ENCODE measurements around the gene PDE4B.

PDE4B gene

GRCh38 chr1:66261364-66261763, 468.7 kb downstream of the PDE4B start:
- H3K27ac ChIP-seq, result no peak overlapping the region
- TF ChIP-seq, protein P1, sequence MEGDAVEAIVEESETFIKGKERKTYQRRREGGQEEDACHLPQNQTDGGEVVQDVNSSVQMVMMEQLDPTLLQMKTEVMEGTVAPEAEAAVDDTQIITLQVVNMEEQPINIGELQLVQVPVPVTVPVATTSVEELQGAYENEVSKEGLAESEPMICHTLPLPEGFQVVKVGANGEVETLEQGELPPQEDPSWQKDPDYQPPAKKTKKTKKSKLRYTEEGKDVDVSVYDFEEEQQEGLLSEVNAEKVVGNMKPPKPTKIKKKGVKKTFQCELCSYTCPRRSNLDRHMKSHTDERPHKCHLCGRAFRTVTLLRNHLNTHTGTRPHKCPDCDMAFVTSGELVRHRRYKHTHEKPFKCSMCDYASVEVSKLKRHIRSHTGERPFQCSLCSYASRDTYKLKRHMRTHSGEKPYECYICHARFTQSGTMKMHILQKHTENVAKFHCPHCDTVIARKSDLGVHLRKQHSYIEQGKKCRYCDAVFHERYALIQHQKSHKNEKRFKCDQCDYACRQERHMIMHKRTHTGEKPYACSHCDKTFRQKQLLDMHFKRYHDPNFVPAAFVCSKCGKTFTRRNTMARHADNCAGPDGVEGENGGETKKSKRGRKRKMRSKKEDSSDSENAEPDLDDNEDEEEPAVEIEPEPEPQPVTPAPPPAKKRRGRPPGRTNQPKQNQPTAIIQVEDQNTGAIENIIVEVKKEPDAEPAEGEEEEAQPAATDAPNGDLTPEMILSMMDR (conservative IDR thresholded peaks at IDR 0.05), result no peak

DNA sequence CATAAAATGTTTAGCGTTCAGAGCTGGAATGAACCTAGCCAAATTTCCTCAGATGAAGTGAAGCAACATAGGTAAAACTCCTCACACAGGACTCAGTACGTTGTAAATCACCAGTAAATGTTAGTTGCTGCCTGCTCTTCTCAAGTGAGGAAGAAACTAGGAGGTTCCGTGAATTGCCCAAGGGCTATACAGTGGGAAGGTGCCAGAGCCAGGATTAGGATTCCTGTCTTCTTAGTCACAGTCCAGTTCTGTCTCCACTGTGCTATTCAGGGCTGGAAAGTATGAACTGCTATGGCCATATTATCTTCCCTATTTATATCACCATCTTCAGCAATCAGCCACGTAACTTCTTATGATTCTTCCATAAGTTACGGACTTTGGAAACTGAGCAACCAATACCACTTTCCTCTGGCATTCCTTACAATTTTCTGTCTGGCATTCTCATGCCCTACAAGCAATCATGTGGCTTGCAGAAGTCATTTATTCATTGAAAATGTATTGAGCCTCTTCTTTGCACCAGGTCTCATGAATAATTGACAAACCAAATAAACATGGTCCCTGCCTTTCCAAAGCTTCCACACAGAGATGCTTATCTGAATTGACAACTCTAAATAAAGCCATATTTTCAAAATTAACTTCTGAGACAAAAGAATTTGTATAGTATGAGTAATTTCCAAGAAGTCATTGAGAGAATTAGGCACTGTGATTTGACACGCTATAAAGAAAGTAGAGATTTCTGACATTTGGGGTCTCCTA, 469.7 kb downstream of the PDE4B start:
- no peak overlapping the region for H3K27ac ChIP-seq
- TF ChIP-seq, protein P1 (conservative IDR thresholded peaks at IDR 0.05), result no peak

DNA sequence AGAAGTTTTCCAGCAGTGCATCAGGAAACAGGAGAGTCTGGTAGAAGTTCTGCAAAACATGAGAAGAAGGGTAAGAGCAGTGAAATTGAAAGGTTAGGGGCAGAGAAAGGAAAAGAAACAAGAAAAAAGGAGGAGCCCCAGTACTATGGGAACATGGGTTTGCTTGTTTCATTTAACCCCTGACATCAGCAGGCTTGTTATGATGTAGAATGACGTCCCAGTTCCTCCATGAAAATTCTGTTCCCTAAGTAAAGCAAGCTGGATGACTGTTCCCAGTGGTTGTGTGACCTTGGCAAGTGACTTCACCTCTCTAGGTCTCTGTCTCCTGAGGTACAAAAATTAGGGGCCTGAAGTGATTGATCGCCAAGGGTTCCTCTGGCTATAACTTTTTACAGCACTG, 472.6 kb downstream of the PDE4B start:
- no peak overlapping the region for H3K27ac ChIP-seq
- TF ChIP-seq, protein P1 (conservative IDR thresholded peaks at IDR 0.05), result no peak

DNA sequence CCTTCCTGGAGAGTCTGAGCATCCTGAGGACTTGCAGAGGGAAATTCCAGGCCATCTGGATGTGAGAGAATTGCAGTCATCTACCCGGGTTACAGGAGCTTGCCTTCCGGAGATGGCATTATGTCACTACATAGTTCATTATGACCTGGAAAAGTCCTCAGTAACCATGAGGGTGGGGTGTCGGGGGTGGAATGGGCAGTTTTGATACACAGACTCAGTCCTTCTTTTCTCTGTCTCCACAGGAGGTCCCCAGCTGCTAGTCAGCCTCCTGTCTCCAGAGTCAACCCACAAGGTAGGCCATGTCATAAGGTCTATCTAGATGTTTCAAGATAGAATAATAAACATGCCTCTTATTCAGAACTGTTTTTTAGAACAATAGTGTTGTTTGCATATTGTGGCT, 473.1 kb downstream of the PDE4B start:
- H3K27ac ChIP-seq, result no peak overlapping the region
- TF ChIP-seq, protein P1 (conservative IDR thresholded peaks at IDR 0.05), result no peak

DNA sequence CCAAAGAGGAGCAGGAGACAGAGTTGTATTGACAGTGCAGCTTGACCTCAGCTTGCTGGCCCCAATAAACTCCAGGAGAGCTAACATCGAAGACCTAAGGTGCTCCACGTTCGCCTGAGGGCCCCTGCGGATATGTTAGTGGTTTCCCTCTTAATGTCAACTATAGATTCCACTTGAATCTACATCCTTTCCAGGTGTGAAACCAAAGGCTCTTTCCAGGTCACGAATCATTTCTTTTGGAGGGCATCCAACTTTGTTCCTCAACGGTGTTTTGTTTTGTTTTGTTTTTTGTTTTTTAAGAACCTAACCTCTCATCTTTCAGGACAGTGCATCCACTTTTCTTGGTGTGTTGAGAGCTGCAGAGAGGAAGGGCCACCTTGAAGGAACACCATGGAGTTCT, 473.7 kb downstream of the PDE4B start:
- TF ChIP-seq, protein P1 (conservative IDR thresholded peaks at IDR 0.05), result no peak
- no peak overlapping the region for H3K27ac ChIP-seq

DNA sequence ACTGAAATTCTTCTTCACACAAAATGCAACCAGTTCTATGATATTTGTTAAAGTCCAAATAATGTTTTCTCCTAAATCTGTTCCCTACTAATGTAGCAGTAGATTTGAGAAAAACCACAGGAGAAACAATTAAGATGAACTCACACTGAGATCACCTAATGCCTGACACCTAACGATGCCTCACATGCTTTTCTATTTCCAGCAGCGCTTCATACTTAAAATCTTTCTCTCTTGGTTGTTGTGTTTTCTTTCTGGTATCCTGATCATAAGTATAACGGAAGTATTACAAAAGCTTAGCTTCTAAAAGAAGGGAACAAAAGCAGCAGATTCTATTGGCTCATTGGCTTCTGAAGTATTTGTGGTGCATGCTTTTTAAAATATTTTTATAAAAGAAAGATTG, 474.1 kb downstream of the PDE4B start:
- TF ChIP-seq, protein P1 (conservative IDR thresholded peaks at IDR 0.05), result no peak
- H3K27ac ChIP-seq, result no peak overlapping the region

DNA sequence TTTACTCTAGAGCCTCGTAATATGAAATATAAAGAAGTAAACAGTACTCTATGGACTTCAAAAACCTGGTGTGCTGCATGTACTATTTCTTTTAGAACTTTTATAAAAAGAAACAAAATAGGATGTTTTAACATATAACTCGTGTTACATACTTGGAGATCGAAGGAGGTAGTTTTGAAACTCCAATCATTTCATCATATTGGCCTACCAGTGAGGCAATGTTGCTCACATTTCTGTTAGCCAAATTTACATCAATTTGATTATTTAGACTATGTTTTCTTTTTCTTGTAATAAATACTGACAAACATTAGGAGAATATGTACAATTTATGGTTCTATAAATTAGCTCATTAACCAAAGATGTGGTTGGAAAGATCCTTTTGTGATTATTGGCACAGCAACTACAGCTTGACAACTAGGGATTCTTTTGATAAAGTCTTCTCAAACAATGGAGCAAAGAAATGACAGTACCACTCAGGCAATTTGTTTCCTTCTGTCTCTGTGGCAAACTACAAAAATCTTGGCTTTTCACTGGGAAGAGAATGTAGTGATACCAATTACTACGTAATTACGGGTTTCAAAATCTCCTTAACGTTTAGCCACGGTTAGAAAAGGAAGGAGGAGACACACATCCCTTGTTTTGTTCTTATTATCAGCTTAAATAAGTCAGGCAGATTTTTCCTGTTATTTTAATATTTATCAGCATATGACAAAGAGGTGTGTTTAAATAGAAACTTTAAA, 474.7 kb downstream of the PDE4B start:
- TF ChIP-seq, protein P1 (conservative IDR thresholded peaks at IDR 0.05), result no peak
- no peak overlapping the region for H3K27ac ChIP-seq

All from VCaP (cell line).